MCF 10A (cell line): ENCODE measurements around the gene CASD1. TPM values are rescaled to one million over a fixed set of nuclear protein-coding genes. Genes with fewer than 3 reads are reported as not detected.

Source experiments
- BruUV-seq: library from RNA; stranded (reverse); fragments of 400-500 nt; replicated peaks from 2 replicates; lab custom pipeline; 2021; lab: Mats Ljungman, UMichigan
- CTCF ChIA-PET: fragments of 300-600 bp; sonication (Branson Sonifier 250); formaldehyde crosslinking; extraction: SDS; loops from one replicate; lab custom pipeline; 2021; ENCODE audit warnings: antibody characterized with exemption, inconsistent platforms; lab: Yijun Ruan, JAX
- POLR2A ChIA-PET: fragments of 300-600, 350-650 bp; sonication (Branson Sonifier 250); formaldehyde crosslinking; extraction: SDS; loops from one replicate; lab custom pipeline; 2020; ENCODE audit warnings: antibody characterized with exemption, inconsistent platforms; lab: Yijun Ruan, JAX
- DNase-seq: peaks from one replicate; pipeline ENCODE4 v3.0.0-alpha.2; 2018; ENCODE audit not compliant: unreplicated experiment
- H3K27ac Mint-ChIP-seq: one replicate; pipeline ENCODE4 v1.8.0; 2022; ENCODE audit warnings: mild to moderate bottlenecking, low read depth, mixed read lengths; ENCODE audit not compliant: unreplicated experiment
- H3K27me3 Mint-ChIP-seq: one replicate; pipeline ENCODE4 v1.8.0; 2022; ENCODE audit warnings: mixed read lengths; ENCODE audit not compliant: insufficient read depth, unreplicated experiment
- H3K36me3 Mint-ChIP-seq: one replicate; pipeline ENCODE4 v1.8.0; 2022; ENCODE audit warnings: mild to moderate bottlenecking, moderate library complexity, mixed read lengths; ENCODE audit not compliant: insufficient read depth, unreplicated experiment
- H3K4me1 Mint-ChIP-seq: one replicate; pipeline ENCODE4 v1.8.0; 2022; ENCODE audit warnings: mixed read lengths; ENCODE audit not compliant: insufficient read depth, unreplicated experiment
- H3K4me3 Mint-ChIP-seq: one replicate; pipeline ENCODE4 v1.8.0; 2022; ENCODE audit warnings: mild to moderate bottlenecking, moderate library complexity, mixed read lengths; ENCODE audit not compliant: unreplicated experiment
- H3K9me3 Mint-ChIP-seq: one replicate; pipeline ENCODE4 v1.8.0; 2022; ENCODE audit warnings: mixed read lengths; ENCODE audit not compliant: unreplicated experiment
- CTCF ChIP-seq: fragments of 200-600 bp; IDR thresholded peaks from one replicate; pipeline ENCODE4 v1.8.0; 2022; ENCODE audit warnings: antibody characterized with exemption, mild to moderate bottlenecking; ENCODE audit not compliant: unreplicated experiment
- intact Hi-C: fragments of 100-400 bp; cut with micrococcal nuclease; formaldehyde crosslinking; loops from 2 replicates; pipeline ENCODE4 v1.14.1; 2022
- total RNA-seq: library from RNA; stranded (reverse); gene quantifications from 2 replicates; pipeline ENCODE4 v1.2.3, GENCODE V29; 2022

The CASD1 gene
- total RNA-seq, 1 experiment from 2014 or later, result 15.9 TPM

DNA sequence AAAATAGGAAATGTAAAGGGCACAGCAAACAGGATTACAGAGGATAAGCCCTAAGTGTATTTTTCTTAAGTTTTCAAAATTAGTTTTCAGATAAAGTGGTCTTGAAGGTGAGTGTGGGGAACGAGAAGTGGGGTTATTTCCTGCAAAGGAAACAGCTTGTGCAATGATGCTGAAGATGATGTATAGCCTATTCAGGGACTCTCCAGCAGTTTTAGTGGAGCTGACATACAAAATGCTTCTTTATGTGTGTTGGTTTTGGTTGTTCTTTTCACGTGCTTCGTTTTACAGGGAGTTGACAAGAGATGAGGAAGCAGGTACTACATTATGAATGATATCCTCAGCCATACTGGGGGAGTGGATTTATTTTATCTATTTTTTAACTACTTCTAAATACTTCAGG, 20.5 kb downstream of the CASD1 start:
- ChIA-PET POLR2A (interaction anchor here (0.5 kb wide), 1 partner anchor 575 kb away, joined by 3 read pairs; no protein-coding TSS in a partner anchor), CTCF (interaction anchor here (1.0 kb wide), 1 partner anchor 17 kb away, joined by 3 read pairs; no protein-coding TSS in a partner anchor)
- Mint-ChIP-seq H3K4me1 (no peaks in the 10 kb centered on the region), H3K36me3 (peaks cover 20% of the 10 kb centered on the region), H3K4me3 (no peak overlapping the region), H3K27me3 (no peaks in the 10 kb centered on the region), H3K27ac (no peak overlapping the region), H3K9me3 (no peaks in the 10 kb centered on the region)
- BruUV-seq, result no TSS peak
- TF ChIP-seq CTCF, result no peak
- no peak for DNase-seq
- intact Hi-C loops, result no loop called here

- no TSS peak for BruUV-seq
- no peak for TF ChIP-seq CTCF
- H3K27me3 Mint-ChIP-seq, result no peaks in the 10 kb centered on the region
- no peaks in the 10 kb centered on the region for H3K9me3 Mint-ChIP-seq
- ChIA-PET POLR2A (interaction anchor here (1.0 kb wide), 1 partner anchor 13 kb away, joined by 3 read pairs; no protein-coding TSS in a partner anchor), CTCF (interaction anchor here (0.6 kb wide), 1 partner anchor 465 kb away, joined by 3 read pairs; no protein-coding TSS in a partner anchor)
- H3K4me1 Mint-ChIP-seq, result no peaks in the 10 kb centered on the region
- no peak for DNase-seq
- peaks cover 31% of the 10 kb centered on the region for H3K36me3 Mint-ChIP-seq
- intact Hi-C loops, result no loop called here
- no peak overlapping the region for H3K27ac Mint-ChIP-seq
- H3K4me3 Mint-ChIP-seq, result no peak overlapping the region
These were observed 23.1 kb downstream of the CASD1 start for GRCh38 chr7:94532676-94533075.

- no TSS peak for BruUV-seq
- ChIA-PET POLR2A (no interaction called here), CTCF (no interaction called here)
- Mint-ChIP-seq H3K4me1 (no peaks in the 10 kb centered on the region), H3K27ac (no peak overlapping the region), H3K27me3 (no peaks in the 10 kb centered on the region), H3K9me3 (no peaks in the 10 kb centered on the region), H3K36me3 (peaks cover 46% of the 10 kb centered on the region), H3K4me3 (no peak overlapping the region)
- no peak for DNase-seq
- intact Hi-C loops, result no loop called here
- TF ChIP-seq CTCF, result no peak
These were observed 30.8 kb downstream of the CASD1 start for GRCh38 chr7:94540428-94540827.

DNA sequence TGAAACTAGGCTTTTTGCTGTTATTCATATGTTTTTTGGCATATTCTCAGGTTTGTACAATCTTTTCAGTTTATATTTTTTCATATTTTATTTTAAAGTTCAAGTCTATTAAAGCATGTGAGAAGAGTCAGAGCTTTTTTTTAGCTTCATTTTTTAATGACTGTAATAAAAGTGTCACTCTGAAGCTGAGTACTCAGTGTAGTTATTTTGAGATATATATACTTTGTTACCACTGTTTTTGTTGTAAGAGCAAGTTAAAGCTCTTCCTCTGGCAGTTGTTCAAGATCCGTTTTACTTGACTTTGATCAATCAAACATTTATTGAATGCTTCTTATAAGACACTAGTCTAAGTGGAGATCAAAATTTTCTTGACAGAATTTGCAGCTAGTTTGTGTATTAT, 37.5 kb downstream of the CASD1 start:
- TF ChIP-seq CTCF, result no peak
- Mint-ChIP-seq H3K4me1 (no peaks in the 10 kb centered on the region), H3K27me3 (no peaks in the 10 kb centered on the region), H3K36me3 (peaks cover 19% of the 10 kb centered on the region), H3K9me3 (no peaks in the 10 kb centered on the region), H3K4me3 (no peak overlapping the region), H3K27ac (no peak overlapping the region)
- ChIA-PET POLR2A (no interaction called here), CTCF (no interaction called here)
- intact Hi-C loops, result no loop called here
- no TSS peak for BruUV-seq
- no peak for DNase-seq
